CD4-positive, alpha-beta T cell treated with Interleukin-15 for 4 hours (primary cell): Measurements from ENCODE around the gene MT1HL1.
"Not testable (repeated sequence)": the region's sequence is repeated elsewhere in the genome, so short reads cannot be mapped to it uniquely, and the experiment has no call there.

Source experiments
- DNase-seq: peaks from one replicate; pipeline ENCODE4 v3.0.0-alpha.2; 2020; ENCODE audit warnings: low spot score

The MT1HL1 gene

DNA sequence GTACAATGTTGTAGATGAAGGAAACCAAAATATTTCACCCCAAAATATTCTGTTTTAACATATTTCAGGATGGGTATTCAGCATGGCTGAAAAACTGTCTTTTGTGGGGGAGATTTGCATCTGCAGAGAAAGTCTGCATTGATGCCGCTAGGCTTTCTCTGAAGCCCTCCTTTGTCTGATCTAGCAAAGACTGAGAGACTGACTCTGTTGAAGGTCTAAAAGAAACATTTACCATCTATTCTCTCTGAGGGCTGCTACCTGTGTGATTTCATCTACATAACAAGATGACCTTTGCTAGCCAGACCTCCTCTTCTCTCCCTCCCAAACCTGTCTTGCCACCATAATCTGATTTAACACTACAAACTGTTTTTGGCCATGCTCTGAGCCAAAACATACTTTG lies 12.4 kb upstream of the MT1HL1 start:
- no peak for DNase-seq

DNA sequence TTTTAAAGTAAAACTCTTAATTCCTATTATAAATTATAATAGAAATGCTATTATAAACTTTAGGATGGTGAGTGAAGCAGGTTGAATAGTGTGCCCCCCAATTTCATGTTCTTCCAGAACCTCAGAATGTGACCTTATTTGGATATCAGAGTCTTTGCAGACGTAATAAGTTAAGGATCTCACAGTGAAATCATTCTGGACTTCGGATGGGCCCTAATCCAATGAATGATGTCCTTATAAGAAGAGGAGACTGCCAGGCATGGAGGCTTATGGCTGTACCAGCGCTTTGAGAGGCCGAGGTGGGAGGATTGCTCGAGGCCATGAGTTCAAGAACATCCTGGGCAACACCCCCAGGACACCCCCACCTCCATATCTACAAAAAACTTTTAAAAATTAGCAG lies 9.4 kb upstream of the MT1HL1 start:
- no peak for DNase-seq

DNA sequence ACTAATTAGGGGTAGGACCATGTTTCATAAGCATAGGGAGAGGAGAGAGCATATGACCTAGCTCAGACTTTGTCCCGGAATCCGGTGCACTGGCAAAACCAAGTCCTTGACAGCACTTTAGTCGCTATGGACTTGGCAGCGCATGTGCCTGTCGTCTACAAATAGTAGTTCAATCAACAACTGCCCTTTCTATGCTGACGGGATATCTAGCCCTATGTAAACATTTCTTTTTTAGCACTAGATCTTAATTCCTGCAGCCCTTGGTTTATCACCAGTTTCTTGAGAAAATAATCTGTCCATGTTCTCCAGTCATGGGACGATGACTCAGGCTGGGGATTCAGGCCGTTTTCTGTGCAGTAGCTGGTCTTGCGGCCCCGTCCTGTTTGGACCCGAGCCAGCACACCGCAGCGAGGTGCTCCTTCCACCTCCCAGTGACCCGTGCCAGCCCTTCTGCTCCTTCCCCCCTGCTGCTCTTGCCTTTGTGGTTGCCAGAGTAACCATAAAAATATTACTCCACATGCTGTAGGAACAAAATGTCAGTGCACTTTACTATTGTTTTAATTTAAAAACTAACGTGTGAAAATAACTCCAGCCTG lies 8.6 kb upstream of the MT1HL1 start:
- DNase-seq = no peak

DNA sequence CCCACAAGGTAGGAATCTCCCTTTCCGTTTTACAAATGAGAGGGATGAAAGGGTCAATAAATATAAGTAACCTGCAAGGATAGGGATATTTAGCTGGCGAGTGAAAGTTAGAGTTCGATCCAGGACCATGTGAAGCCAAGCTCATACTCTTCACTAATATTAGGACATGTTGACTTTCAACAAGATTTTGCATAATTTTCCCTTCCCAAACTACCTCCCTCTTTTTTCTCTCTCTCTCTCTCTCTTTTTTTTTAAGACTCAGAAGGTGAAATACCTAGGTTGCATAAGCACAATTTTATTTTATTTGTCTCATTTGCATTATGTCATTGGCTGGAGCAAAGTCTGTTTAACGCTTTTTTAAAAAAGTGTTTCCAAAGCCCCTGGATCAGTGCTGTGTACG lies 8.1 kb upstream of the MT1HL1 start:
- no peak for DNase-seq

DNA sequence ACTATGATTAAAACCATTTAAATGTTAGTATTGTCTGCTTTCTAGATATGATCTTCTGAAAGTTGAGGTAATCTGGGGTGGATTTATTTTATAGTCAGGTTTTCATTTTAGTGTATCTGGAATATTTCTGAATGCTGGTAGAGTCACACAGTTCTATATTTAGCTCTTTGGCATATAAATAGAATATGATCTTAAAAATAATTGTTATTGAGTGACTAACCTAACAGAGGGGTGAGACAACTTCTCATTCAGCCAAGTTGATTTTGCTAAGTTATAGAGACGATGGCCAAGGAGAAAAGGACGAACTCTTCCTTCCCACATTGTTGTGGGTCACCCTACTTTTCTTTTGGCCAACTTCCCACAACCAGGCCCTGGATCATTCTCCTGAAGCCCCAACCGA lies 7.2 kb upstream of the MT1HL1 start:
- no peak for DNase-seq

DNA sequence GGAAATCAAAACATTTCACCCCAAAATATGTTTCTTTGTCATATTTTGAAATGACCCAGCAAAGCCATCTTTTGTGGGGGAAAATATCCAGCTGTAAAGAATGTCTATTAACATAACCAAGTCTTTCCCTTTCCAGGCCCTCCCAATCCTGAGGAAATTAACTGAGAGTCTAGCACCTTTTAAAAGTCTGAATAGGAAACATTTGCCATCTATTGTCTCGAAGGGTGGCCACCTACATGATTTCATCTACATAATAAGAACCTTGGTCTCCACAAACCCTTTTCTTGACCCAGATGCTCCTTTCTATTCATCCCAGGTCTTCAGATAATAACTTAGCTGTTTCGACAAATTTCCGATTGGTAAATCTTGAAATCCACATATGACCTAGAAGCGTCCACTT lies 5.4 kb upstream of the MT1HL1 start:
- no peak for DNase-seq

DNA sequence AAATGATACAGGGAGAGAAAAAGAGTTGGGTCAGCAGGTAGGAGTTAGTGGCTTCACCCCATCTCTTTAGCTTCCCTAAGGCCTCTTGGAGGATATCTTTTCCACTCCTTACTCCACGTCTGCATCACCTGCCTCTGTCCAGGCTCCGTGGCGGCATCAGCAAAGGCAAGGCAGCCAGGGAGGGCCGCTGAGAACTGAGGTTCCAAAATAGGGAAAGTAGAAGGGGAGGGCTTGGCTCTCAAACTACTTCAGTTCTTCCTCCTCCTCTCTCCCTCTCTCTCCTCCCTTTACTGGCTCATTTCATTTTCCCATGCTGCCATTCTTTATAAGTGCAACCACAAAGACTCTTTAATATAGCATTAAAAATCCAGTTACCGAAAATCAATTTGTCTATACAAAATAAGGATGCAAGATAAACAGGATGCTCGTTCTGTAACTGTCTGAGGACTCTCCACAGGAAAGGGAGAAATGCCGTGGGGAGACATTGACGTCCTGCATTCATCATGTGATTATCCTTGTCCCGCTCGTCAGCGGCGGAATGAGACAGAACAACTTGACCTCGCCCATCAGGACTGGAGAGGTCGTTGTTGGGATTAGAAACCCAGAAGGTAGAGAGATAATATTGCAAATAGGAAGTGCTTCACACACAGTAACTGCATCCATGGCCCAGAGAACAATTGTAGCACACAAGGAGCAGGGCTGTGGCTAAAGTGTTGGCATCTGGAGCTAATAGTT lies 3.1 kb upstream of the MT1HL1 start:
- no peak for DNase-seq

DNA sequence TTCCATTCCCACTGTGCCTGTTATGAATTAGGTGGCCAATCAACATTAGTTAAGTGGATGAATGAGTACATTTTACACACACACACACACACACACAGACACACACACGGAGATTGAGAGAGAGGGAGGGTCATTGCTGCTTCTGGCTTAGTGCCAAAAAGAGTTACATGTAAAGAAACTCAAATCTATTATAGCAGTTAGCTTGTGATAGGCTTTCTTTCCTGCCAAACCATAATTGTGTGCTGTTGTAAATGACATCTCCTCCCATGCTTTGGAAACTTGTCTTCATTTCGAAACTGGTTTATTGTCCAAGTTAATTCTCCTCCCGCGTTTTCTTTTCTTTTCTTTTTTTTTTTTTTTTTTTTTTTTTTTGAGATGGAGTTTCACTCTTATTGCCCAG lies 1.4 kb upstream of the MT1HL1 start:
- DNase-seq = no peak

DNA sequence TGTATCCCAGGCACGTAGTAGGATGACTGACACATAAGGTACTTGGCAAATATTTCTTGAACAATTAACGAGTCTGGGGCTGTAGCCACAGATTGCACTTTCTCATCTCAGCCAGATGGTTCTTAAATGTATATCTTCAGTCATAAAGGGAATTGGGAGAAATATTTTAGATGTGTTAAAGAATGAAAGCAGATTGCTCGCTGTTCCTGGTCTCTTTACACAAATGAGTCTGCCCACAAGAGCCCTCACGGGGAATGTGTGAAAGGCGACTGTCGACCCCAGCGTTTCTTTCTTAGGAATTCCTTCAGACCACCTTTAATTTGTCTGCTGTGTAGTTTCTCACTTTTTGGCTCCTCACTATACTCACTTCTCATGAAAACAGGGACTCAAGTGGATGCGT lies 725 bp downstream of the MT1HL1 start:
- DNase-seq = no peak

DNA sequence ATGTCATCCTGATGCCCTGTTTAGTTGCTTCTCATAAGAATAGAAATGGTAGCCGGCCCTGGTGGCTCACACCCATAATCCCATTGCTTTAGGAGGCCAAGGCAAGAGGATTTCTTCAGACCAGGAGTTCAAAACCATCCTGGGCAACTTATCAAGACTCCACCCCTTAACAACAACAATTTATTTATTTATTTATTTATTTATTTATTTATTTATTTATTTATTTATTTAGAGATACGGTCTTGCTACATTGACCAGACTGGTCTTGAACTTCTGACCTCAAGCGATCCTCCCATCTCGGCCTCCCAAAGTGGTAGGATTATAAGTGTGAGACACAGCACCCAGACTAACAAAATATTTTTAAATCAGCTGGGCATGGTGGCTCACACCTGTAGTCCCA lies 4.0 kb downstream of the MT1HL1 start:
- DNase-seq = no peak

DNA sequence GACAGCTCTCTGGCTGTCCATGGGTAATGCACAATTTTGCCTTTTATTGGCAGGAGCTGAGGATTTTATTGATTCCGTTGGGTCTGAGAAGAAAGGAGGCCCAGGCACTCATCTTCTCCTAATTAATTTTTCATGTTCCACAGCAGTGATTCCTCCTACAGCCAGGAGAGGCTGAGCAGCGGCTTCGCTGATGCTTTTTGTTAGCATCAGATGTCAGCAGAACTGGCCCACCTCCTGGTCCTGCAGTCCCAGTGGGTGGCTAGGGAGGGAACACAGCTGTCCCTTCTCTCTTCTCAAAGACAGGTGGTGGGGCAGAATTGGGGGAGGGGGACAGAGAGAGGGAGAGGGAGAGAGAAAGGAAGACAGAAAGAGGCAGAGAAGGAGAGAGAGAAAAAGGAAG lies 5.7 kb downstream of the MT1HL1 start:
- no peak for DNase-seq

DNA sequence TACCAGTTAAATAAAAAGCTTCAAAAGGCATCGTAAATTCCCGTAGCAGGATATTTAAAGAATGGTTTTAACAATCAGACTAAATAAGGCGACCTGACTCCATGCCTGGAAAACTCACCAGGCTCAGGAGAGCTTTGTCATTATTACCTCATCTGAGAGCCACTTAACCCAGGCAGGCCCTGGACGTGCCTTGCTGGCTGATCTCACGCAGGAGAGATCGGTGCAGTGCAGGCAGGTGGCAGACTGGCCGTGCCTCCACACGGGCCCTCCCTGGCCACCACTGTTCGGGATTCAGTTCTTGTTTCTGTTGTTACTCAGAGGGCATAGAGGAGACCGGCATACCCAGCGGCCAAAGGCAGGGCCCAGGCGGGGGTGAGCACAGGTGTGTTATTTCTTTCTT lies 6.4 kb downstream of the MT1HL1 start:
- DNase-seq = no peak

DNA sequence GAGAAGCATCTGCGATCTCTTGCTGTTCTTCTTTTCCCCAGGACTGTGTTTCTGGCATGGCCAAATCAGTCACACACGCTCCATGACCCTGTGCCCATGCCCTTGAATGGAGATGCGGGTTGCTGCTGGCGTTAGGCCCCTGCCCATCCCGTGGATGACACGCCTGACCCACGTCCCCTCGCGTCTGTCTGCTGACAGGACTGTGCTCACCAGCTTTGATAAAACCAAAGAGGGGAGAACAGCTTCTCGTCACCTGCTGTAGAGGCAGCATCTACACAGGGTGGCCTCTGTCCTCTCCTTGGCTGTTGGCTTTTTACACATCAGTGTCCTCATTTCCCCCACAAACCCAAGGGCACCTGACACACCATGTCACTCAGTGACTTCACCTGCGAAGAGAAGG lies 6.9 kb downstream of the MT1HL1 start:
- DNase-seq = no peak

DNA sequence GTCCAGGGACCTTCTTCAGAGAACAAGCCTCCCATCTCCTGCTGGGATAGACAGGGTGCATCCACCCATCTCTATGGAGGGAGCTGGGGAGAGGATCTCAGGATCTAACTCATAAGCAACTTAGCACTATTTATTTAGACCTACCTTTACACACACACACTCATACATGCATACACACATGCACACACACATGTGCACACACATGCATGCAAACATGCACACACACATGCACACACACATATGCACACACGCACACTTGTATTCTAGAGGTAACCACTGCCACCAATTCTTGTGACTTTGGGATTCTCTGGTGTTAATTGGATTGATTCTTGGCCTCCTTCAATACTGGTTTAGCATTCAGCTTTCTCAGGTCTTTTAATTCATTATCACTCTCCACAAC lies 9.8 kb downstream of the MT1HL1 start:
- DNase-seq = no peak

DNA sequence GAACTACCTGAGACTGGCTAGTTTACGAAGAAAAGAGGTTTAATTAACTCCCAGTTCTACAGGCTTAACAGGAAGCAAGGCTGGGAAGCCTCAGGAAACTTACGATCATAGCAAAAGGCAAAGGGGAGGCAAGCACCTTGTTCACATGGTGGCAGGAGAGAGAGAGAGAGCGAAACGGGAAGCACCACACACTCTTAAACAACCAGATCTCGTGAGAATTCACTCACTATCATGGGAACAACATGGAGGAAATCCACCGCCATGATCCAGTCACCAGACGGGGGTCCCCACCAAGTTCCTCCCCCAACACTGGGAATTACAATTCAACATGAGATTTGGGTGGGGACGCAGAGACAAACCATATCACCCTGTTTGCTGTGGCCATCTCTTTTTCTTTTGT lies 11.8 kb downstream of the MT1HL1 start:
- no peak for DNase-seq

DNA sequence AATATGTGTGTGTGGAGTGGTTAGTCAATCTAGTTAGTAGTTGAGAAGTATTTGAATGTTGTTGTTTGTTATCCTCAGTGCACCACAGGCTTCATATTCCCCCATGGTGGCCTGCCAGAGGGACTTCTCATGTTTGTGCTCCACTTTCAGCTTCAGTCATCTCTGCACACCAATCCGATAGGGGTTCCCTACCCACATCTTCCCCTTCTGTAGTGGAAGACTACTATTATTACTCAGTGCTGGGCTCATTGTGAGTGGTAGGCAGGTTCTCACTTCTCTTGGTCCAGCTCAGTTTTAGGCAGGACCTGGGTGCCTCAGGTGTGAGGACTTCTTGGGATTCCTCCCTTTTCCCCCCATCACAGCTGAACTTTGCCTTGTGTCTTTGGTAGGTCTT lies 14.2 kb downstream of the MT1HL1 start:
- no peak for DNase-seq

DNA sequence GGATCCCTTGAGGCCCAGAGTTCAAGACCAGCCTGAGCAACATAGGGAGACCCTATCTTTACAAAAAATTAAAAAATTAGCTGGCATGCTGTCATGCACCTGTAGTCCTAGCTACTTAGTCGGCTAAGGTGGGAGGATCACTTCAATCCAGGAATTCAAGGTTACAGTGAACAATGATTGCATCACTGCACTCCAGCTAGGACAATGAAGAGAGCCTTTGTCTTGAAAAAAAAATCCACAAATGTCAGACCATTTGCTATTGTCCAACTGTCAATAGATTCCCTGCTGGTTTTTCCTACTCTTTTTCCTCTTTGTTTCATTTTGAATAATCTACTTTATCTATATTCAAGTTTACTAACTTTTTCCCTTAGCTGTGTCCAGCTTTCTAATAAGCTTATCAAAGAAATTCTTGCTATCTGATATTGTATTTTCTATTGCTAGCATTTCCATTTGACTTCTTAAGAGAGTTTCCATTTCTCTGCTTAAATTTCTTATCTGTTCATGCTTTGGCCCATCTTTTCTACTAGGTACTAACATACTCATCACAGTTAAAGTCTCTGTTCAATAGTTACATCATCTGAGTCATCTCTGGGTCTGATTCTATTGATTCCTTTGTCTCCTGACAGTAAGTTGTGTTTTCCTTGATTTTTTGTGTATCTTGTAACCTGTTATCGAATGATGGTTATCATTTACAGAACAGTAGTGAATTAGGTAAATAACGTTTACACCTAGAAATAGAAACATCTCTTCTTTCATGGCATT lies 14.8 kb downstream of the MT1HL1 start:
- DNase-seq = no peak

DNA sequence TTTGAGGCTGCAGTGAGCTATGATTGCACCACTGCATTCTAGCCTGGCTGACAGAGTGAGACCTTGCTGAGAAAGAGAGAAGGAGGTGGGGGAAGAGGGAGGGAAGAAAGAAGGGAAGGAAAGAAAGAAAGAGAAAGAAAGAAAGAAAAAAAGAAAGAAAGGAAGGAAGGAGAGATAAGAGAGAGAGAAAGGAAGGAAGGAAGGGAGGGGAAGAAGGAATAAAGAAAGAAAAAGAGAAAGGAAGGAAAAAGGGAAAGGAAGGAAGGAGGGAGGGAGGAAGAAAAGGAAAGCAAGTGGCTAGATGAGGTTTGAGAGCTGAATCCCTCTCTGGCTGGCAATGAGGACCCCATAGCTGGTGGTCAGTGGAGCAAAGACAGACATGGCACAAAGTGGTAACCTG lies 20.4 kb downstream of the MT1HL1 start:
- no peak for DNase-seq

DNA sequence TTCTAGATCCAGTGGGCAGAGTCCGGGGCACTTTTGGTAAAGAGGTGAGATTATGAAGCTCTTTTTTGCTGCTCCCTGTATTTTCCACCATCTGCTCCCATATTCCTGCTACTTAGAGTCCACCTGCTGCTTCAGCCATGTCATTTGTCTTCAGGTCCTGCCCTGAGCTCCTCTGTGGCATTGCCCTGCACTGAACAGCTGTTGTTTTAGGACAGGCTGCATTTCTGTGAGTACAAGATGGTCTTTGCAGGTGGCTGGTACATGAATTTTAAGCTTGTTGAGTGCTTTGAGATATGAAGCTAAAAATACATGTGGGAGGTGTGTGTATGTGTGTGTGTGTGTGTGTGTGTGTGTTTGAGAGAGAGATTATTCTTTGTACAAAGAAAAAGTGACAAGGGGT lies 21.9 kb downstream of the MT1HL1 start:
- no peak for DNase-seq

DNA sequence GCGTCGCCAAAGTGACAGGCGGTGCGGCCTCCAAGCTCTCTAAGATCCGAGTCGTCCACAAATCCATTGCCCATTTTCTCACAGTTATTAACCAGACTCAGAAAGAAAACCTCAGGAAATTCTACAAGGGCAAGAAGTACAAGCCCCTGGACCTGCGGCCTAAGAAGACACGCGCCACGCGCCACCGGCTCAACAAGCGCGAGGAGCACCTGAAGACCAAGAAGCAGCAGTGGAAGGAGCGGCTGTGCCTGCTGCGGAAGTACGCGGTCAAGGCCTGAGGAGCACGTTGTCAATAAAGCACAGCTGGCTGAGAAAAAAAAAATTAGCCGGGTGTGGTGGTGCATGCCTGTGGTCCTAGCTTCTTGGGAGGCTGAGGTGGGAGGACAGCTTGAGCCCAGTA lies 22.8 kb downstream of the MT1HL1 start:
- not testable (repeated sequence) for DNase-seq

DNA sequence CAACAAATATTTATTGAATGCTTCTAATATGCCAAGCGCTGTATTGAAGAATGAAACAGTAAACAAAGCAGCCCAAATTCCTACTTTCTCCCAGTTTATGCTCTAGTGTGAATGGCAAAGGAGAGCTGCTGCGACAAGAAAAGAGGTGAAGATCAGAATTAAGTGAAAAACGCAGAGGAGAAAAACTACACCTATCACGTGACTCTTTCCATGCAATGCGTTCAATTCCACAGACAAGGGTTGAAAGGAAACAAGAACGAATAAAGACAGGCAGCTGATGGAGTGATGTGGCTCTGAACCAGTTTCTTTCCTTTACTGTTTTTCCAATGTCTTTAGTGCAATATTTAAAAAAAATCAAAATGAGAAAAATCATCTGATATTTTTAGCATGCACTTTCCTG lies 23.6 kb downstream of the MT1HL1 start:
- no peak for DNase-seq

DNA sequence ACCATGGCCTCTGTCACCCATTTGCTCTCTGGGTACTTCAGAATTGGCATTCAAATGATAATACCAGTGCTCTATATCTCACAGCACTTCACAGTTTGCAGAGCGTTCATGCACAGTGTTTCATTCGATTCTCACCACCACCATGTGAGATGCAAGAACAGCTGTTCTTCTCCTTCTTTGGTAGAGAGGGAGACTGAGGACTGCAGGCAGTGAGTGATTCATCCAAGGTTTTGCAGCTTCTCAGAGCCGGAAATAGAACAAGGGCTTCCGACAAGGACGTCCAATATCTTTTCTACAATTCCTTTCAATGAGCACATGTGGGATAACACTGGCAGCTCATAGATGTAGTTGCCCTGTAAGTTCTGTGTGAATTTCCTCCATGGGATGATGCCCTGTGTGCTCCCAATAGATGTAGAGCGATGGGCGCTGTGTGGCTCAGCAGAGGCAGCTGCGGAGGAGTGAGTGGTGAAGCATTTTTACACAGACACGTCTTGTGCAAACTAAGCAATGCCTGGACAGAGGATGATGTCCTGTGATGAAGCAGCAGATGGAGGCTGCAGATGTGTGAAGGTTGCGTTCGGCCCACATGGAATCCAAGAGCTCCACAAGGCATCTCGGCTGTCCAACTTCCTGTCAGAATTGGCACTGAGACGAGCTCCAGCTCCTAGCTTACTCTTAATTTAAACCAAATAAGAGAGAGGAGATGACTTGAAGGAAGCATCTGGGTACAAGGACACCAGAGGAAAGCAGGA lies 24.9 kb downstream of the MT1HL1 start:
- no peak for DNase-seq

DNA sequence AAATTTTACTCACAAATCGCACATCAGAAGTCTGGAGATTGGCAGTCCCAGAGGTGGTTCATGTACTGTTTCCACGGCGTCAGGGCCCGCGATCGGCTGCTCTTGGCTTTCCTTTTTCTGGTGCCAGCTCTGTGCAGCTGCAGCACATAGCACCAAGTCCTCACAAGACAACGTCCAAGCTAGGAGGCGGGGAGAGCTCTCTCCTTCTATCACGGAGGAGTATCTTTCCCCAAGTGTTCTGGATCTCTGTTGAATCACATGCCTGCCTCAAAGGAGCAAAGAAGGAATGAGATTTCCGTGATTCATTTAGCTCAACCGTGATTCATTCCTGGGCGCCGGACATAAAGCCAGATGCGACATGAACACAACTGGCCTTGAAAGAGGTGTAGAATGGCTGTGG lies 25.5 kb downstream of the MT1HL1 start:
- no peak for DNase-seq
